Measurements from ENCODE around the gene PRM2.

Gene PRM2

GRCh38 chr16:11276143-11276895 is at the start of gene PRM2:
Gene PRM2 (minus strand): TSS chr16:11276480. CDS start chr16:11276370, 110 bp downstream.
- no peak for DNase-seq (ENCODE audit: low spot score)

- DNase-seq (ENCODE audit: low spot score) = no peak
Measured at GRCh38 chr16:11325404-11326083, 49.3 kb upstream of the PRM2 start.

- DNase-seq (ENCODE audit: low spot score) = no peak
Measured at GRCh38 chr16:11323551-11324336, 47.5 kb upstream of the PRM2 start.

GRCh38 chr16:11322823-11323222 is 46.5 kb upstream of the PRM2 start:
- DNase-seq (ENCODE audit: low spot score) = no peak

GRCh38 chr16:11321662-11322061 is 45.4 kb upstream of the PRM2 start:
- no peak for DNase-seq (ENCODE audit: low spot score)

GRCh38 chr16:11320170-11320569 is 43.9 kb upstream of the PRM2 start:
- DNase-seq (ENCODE audit: low spot score) = no peak

- no peak for DNase-seq (ENCODE audit: low spot score)
Measured at GRCh38 chr16:11319529-11320146, 43.4 kb upstream of the PRM2 start.

- DNase-seq (ENCODE audit: low spot score) = no peak
Measured at GRCh38 chr16:11318817-11319216, 42.5 kb upstream of the PRM2 start.

- DNase-seq (ENCODE audit: low spot score) = no peak
Measured at GRCh38 chr16:11316331-11317015, 40.2 kb upstream of the PRM2 start.

- DNase-seq (ENCODE audit: low spot score) = no peak
Measured at GRCh38 chr16:11315510-11315909, 39.2 kb upstream of the PRM2 start.

GRCh38 chr16:11314309-11314894 is 38.1 kb upstream of the PRM2 start:
- no peak for DNase-seq (ENCODE audit: low spot score)

- no peak for DNase-seq (ENCODE audit: low spot score)
Measured at GRCh38 chr16:11313493-11314308, 37.4 kb upstream of the PRM2 start.

- peak; percentile 66 for DNase-seq (ENCODE audit: low spot score)
Measured at GRCh38 chr16:11312718-11313492, 36.6 kb upstream of the PRM2 start.

- no peak for DNase-seq (ENCODE audit: low spot score)
Measured at GRCh38 chr16:11310997-11311561, 34.8 kb upstream of the PRM2 start.

- DNase-seq (ENCODE audit: low spot score) = no peak
Measured at GRCh38 chr16:11310634-11310977, 34.3 kb upstream of the PRM2 start.

- no peak for DNase-seq (ENCODE audit: low spot score)
Measured at GRCh38 chr16:11309895-11310633, 33.8 kb upstream of the PRM2 start.

- no peak for DNase-seq (ENCODE audit: low spot score)
Measured at GRCh38 chr16:11308493-11309283, 32.4 kb upstream of the PRM2 start.

Data from HuH-7 (cell line).